Coronary artery (tissue), 2 donors: Measurements from ENCODE around the gene LDAF1.

Experiments
- DNase-seq: peaks from one replicate; pipeline ENCODE4 v3.0.0-alpha.2; 2017; ENCODE audit warnings: low spot score
- H3K27ac ChIP-seq, 2 donors: fragments of 200-600 bp; sonication (generic); one replicate each; pipeline ENCODE4 v1.5.1; 2016 to 2019
- H3K4me3 ChIP-seq: fragments of 200-600 bp; sonication (generic); 2 replicates; pipeline ENCODE4 v1.5.1; 2016; ENCODE audit warnings: mild to moderate bottlenecking, moderate library complexity
- TF ChIP-seq, protein P1 (sequence below): fragments of 200-600 bp; sonication (generic); IDR thresholded peaks from one replicate; pipeline ENCODE4 v1.5.1; 2019; ENCODE audit warnings: antibody characterized with exemption

The LDAF1 gene

DNA sequence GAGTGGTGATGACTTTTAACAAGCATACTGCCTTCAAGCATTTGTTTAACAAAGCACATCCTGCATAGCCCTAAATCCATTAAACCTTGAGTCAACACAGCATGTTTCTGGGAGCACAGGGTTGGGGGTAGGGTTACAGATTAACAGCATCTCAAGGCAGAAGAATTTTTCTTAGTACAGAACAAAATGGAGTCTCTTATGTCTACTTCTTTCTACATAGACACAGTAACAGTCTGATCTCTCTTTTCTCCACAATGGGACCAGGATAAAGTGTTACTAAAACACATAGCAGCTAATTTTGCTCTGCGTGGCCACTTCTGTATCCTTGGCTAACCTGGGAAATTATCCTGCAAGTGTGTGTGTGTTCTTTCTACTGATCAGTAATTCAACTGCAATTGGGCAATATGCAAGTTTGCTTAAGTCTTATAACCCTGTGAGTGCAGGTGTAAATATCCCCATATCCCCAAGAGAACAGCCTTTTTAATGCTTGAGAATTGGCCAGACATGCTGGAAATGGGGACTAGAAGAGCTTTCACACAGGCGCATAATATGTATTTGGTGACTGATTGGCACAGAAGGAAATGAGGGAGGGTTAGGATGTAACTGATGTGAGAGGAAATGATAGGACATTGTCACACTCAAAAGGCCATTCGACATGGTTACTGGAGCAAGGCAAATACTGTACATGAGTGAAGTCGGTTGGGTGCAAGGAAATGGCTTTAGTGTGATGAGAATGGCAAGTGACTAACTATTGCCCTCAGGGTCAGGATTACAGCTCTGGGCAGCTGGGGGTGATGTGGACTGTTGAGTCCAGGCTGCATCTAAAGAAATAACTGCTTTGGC, 64.2 kb downstream of the LDAF1 start:
- Histone ChIP-seq H3K27ac (no peak overlapping the region), H3K4me3 (no peak overlapping the region)
- DNase-seq = no peak
- TF ChIP-seq, protein P1, sequence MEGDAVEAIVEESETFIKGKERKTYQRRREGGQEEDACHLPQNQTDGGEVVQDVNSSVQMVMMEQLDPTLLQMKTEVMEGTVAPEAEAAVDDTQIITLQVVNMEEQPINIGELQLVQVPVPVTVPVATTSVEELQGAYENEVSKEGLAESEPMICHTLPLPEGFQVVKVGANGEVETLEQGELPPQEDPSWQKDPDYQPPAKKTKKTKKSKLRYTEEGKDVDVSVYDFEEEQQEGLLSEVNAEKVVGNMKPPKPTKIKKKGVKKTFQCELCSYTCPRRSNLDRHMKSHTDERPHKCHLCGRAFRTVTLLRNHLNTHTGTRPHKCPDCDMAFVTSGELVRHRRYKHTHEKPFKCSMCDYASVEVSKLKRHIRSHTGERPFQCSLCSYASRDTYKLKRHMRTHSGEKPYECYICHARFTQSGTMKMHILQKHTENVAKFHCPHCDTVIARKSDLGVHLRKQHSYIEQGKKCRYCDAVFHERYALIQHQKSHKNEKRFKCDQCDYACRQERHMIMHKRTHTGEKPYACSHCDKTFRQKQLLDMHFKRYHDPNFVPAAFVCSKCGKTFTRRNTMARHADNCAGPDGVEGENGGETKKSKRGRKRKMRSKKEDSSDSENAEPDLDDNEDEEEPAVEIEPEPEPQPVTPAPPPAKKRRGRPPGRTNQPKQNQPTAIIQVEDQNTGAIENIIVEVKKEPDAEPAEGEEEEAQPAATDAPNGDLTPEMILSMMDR = no peak

- Histone ChIP-seq H3K4me3 (no peak overlapping the region), H3K27ac (no peak overlapping the region)
- TF ChIP-seq, protein P1 = no peak
- no peak for DNase-seq
These were observed 65.3 kb downstream of the LDAF1 start for GRCh38 chr16:21223787-21224186.

DNA sequence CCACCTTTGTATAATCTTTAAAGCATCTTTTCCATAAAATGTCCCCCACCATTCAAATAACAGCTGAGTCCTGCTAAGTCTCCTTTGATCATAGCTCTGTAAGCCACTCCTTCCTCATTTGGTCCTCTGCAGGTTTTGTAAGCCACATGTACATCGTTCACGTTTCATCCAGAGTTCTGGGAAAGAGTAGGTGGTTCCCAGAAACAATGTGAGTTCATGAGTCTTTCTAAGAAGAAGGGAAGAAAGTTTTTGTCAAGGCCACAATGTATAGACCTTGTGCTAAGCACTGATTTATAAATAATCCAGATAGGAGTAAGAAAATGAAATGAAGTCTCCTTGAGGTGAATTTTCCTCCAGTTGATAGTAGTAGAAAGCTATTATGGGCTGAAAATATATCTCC, 66.3 kb downstream of the LDAF1 start:
- TF ChIP-seq, protein P1 = no peak
- H3K27ac ChIP-seq = no peak overlapping the region
- no peak overlapping the region for H3K4me3 ChIP-seq
- DNase-seq = no peak

GRCh38 chr16:21226749-21227148, 68.3 kb downstream of the LDAF1 start:
- no peak for DNase-seq
- TF ChIP-seq, protein P1 = no peak
- Histone ChIP-seq H3K27ac (no peak overlapping the region), H3K4me3 (no peak overlapping the region)

DNA sequence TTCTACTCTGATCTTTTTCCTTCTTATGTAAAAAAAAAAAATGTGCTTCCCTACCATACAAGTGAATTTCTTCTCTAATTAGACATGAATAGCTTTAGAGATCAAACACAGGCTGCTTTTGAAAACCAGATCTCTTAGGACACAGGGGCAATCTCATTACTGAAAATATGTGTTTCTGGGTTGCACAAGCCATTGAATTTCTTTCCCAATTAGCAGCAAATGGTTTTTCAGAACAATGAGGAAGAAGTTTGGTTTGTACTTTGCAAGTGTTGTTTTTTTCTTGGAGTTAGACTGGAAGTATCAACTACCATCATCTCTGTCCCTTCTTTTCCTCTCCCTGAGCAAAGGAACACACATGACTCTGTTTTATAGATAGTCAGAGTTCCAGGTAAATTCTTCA, 69.4 kb downstream of the LDAF1 start:
- Histone ChIP-seq H3K4me3 (no peak overlapping the region), H3K27ac (no peak overlapping the region)
- DNase-seq = no peak
- TF ChIP-seq, protein P1 = no peak

GRCh38 chr16:21228361-21228872, 69.9 kb downstream of the LDAF1 start:
- TF ChIP-seq, protein P1 = no peak
- no peak overlapping the region for H3K27ac ChIP-seq
- H3K4me3 ChIP-seq = no peak overlapping the region
- DNase-seq = no peak
